Duodenal mucosa (tissue), 2 donors: ENCODE data around the gene PLXNA4.

Experiments used
- H3K27ac ChIP-seq: one replicate; pipeline ENCODE4 v1.7.0; 2013; ENCODE audit warnings: low read depth, low read length
- H3K27me3 ChIP-seq, 2 donors: one replicate each; pipeline ENCODE4 v1.7.0; 2013; ENCODE audit warnings: low read length in 2 of 2, control low read depth in 1 of 2; ENCODE audit not compliant: insufficient read depth in 2 of 2, control insufficient read depth in 1 of 2
- H3K36me3 ChIP-seq, 2 donors: one replicate each; pipeline ENCODE4 v1.7.0; 2013; ENCODE audit warnings: low read length in 2 of 2, control low read depth in 1 of 2; ENCODE audit not compliant: insufficient read depth in 2 of 2, control insufficient read depth in 1 of 2
- H3K4me1 ChIP-seq, 2 donors: one replicate each; pipeline ENCODE4 v1.7.0; 2013; ENCODE audit warnings: low read length in 2 of 2, control low read depth in 1 of 2; ENCODE audit not compliant: insufficient read depth in 2 of 2, control insufficient read depth in 1 of 2
- H3K4me3 ChIP-seq, 2 donors: one replicate each; pipeline ENCODE4 v1.7.0; 2013; ENCODE audit warnings: low read length in 2 of 2, low read depth in 1 of 2
- H3K9ac ChIP-seq, 2 donors: one replicate each; pipeline ENCODE4 v1.7.0; 2013; ENCODE audit warnings: low read length in 2 of 2, low read depth in 1 of 2
- H3K9me3 ChIP-seq, 2 donors: one replicate each; pipeline ENCODE4 v1.7.0; 2013; ENCODE audit warnings: low read length in 2 of 2, control low read depth in 1 of 2; ENCODE audit not compliant: control insufficient read depth in 1 of 2

The PLXNA4 gene

GRCh38 chr7:132084776-132085388, 491.4 kb downstream of the PLXNA4 start:
- Histone ChIP-seq H3K27ac (no peak overlapping the region), H3K36me3 (no peaks in the 10 kb centered on the region), H3K4me3 (peak overlapping the region in 1 of 2 donors; percentile 1), H3K27me3 (no peaks in the 10 kb centered on the region), H3K9ac (no peak overlapping the region), H3K9me3 (no peaks in the 10 kb centered on the region), H3K4me1 (peaks cover 6 to 16% of the 10 kb centered on the region in 2 donors)

GRCh38 chr7:132083537-132084123, 492.6 kb downstream of the PLXNA4 start:
- no peaks in the 10 kb centered on the region for H3K27me3 ChIP-seq
- no peak overlapping the region for H3K9ac ChIP-seq
- H3K4me3 ChIP-seq, result no peak overlapping the region
- no peaks in the 10 kb centered on the region for H3K9me3 ChIP-seq
- no peak overlapping the region for H3K27ac ChIP-seq
- H3K36me3 ChIP-seq, result no peaks in the 10 kb centered on the region
- H3K4me1 ChIP-seq, result peaks cover 6 to 16% of the 10 kb centered on the region in 2 donors

GRCh38 chr7:132083126-132083525, 493.1 kb downstream of the PLXNA4 start:
- Histone ChIP-seq H3K9ac (no peak overlapping the region), H3K4me3 (no peak overlapping the region), H3K4me1 (peaks cover 6 to 16% of the 10 kb centered on the region in 2 donors), H3K9me3 (no peaks in the 10 kb centered on the region), H3K27ac (no peak overlapping the region), H3K36me3 (no peaks in the 10 kb centered on the region), H3K27me3 (no peaks in the 10 kb centered on the region)

- Histone ChIP-seq H3K27ac (no peak overlapping the region), H3K4me1 (peaks cover 6 to 16% of the 10 kb centered on the region in 2 donors), H3K27me3 (no peaks in the 10 kb centered on the region)
Measured at GRCh38 chr7:132082394-132082793, 493.9 kb downstream of the PLXNA4 start.

GRCh38 chr7:132081686-132082085, 494.6 kb downstream of the PLXNA4 start:
- H3K27ac ChIP-seq, result no peak overlapping the region

More at GRCh38 chr7:132082394-132082793, 493.9 kb downstream of the PLXNA4 start:
- no peak overlapping the region for H3K9ac ChIP-seq
- no peaks in the 10 kb centered on the region for H3K36me3 ChIP-seq
- no peak overlapping the region for H3K4me3 ChIP-seq
- no peaks in the 10 kb centered on the region for H3K9me3 ChIP-seq

GRCh38 chr7:132080967-132081668, 495.2 kb downstream of the PLXNA4 start:
- H3K4me3 ChIP-seq, result no peak overlapping the region
- no peak overlapping the region for H3K9ac ChIP-seq
- no peak overlapping the region for H3K27ac ChIP-seq
- H3K27me3 ChIP-seq, result no peaks in the 10 kb centered on the region
- no peaks in the 10 kb centered on the region for H3K9me3 ChIP-seq
- H3K4me1 ChIP-seq, result peaks cover 6 to 16% of the 10 kb centered on the region in 2 donors
- no peaks in the 10 kb centered on the region for H3K36me3 ChIP-seq

More at GRCh38 chr7:132081686-132082085, 494.6 kb downstream of the PLXNA4 start:
- no peak overlapping the region for H3K4me3 ChIP-seq
- peaks cover 6 to 16% of the 10 kb centered on the region in 2 donors for H3K4me1 ChIP-seq
- no peaks in the 10 kb centered on the region for H3K36me3 ChIP-seq
- H3K9ac ChIP-seq, result no peak overlapping the region
- no peaks in the 10 kb centered on the region for H3K9me3 ChIP-seq
- no peaks in the 10 kb centered on the region for H3K27me3 ChIP-seq

GRCh38 chr7:132080467-132080866, 495.8 kb downstream of the PLXNA4 start:
- H3K4me1 ChIP-seq, result peaks cover 6 to 16% of the 10 kb centered on the region in 2 donors
- no peak overlapping the region for H3K4me3 ChIP-seq
- H3K9ac ChIP-seq, result no peak overlapping the region
- H3K9me3 ChIP-seq, result no peaks in the 10 kb centered on the region
- H3K36me3 ChIP-seq, result no peaks in the 10 kb centered on the region
- H3K27me3 ChIP-seq, result no peaks in the 10 kb centered on the region
- no peak overlapping the region for H3K27ac ChIP-seq

GRCh38 chr7:132078891-132079735, 497.2 kb downstream of the PLXNA4 start:
- Histone ChIP-seq H3K27ac (no peak overlapping the region), H3K4me3 (no peak overlapping the region), H3K9me3 (no peaks in the 10 kb centered on the region), H3K36me3 (no peaks in the 10 kb centered on the region), H3K9ac (no peak overlapping the region), H3K4me1 (peaks cover 6 to 16% of the 10 kb centered on the region in 2 donors), H3K27me3 (no peaks in the 10 kb centered on the region)

- no peaks in the 10 kb centered on the region for H3K9me3 ChIP-seq
- no peak overlapping the region for H3K9ac ChIP-seq
- peaks cover 6 to 16% of the 10 kb centered on the region in 2 donors for H3K4me1 ChIP-seq
- H3K27me3 ChIP-seq, result no peaks in the 10 kb centered on the region
- H3K27ac ChIP-seq, result no peak overlapping the region
- no peak overlapping the region for H3K4me3 ChIP-seq
- no peaks in the 10 kb centered on the region for H3K36me3 ChIP-seq
Measured at GRCh38 chr7:132077971-132078685, 498.1 kb downstream of the PLXNA4 start.
